ENCODE results near the gene GADL1.

Gene GADL1

DNA sequence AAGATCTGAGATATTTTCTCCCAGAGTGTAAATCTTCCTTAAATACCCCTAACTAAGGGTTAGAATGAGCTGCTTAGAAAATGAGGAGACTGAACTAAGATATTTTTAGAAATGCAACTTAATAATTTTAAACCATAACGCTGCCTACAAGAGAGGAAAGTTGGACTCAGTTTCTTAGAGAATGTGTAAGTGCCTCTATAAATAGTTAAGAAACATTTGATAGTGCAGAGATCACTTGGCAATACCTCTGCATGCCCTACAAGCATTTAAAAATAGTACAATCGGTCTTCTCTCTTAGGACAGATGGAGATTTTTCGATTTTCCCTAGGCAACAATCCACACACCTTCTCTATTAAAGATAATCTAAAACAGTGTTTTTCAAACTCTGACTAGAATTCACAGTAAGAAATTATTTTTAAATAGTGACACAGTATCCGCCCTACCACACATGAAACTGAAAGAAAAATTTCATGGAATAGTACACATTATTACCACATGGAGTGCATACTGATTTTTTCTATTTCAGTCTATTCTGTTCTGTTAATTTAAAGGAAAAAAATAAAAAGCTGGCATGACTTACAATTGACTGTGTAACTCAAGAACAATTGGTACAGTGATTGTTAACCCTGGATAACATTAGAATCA is 83.2 kb downstream of the GADL1 start:
- no peak for DNase-seq (ENCODE audit: low read depth in 3 of 3)

GRCh38 chr3:30810625-30811024 is 83.8 kb downstream of the GADL1 start:
- DNase-seq (ENCODE audit: low read depth in 3 of 3): no peak

DNA sequence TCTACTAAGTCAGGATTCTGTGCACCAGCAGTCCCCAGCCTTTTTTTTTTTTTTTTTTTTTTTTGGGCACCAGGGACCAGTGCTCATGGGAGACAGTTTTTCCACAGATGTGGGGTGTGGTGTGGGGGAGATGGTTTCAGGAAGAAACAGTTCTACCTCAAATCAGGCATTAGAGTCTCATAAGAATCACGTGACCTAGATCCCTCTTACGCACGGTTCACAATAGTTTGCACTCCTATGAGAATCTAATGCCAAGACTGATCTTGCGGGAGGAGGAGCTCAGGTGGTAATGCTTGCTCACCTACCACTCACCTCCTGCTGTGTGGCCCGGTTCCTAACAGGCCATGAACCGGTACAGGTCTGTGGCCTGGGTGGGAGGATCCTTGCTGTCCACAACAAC is 88.8 kb downstream of the GADL1 start:
- no peak for DNase-seq (ENCODE audit: low read depth in 3 of 3)

DNA sequence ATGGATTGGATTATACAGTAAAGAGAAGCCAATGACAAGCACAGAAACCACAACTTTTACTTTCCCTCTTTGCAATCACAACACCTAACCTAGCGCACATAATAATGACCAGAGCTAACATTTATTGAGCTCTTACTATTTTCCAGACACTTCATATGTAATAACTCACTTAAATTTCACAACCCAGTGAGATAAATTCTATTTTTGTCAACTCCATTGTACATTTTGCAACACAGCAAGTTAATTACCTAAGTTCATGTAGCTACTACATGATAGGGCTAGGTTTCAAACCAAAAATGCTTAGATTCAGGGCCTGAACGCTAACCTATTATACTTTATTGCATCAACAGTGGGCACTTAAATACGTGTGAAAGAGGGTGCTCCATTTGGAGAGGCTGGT is 89.5 kb downstream of the GADL1 start:
- no peak for DNase-seq (ENCODE audit: low read depth in 3 of 3)

- DNase-seq (ENCODE audit: low read depth in 3 of 3): no peak
Measured at GRCh38 chr3:30795176-30795575, 99.3 kb downstream of the GADL1 start.

DNA sequence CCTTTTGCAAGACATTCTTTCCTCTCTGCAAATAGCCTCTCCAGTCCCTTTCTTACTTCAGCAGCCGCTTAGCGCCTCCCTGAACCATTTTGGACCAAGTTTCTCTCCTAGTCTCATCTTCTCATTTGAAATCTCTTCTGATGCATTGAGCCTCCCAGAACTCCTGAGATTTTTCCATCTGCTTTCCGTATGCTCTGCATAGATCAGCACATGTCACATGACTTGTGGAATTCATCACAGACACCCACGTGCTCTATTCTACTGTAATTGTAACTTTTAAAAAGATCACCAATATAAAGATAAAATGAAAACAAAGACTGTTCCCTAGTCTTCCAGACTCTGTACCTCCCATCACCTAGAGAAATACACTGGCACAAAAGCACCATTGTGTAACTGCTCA is 100.7 kb downstream of the GADL1 start:
- DNase-seq (ENCODE audit: low read depth in 3 of 3): no peak

DNA sequence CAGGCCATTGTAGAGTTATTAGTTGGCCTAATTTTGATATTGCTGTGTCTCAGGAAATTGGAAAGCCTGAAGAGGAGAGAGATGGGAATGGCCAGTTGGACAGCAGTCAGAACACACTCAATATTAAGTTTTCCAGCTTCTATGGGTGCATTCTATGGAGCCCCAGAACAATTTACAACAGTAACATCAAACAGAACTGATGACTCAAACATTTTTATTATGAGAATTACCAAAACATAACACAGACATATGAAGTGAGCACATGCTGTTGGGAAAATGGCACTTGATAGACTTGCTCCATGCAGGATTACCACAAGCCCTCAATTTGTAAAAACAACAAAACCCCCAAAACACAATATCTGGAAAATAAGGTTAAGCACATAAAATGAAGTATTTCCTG is 104.3 kb downstream of the GADL1 start:
- DNase-seq (ENCODE audit: low read depth in 3 of 3): no peak

GRCh38 chr3:30786365-30786764 is 108.1 kb downstream of the GADL1 start:
- no peak for DNase-seq (ENCODE audit: low read depth in 3 of 3)

DNA sequence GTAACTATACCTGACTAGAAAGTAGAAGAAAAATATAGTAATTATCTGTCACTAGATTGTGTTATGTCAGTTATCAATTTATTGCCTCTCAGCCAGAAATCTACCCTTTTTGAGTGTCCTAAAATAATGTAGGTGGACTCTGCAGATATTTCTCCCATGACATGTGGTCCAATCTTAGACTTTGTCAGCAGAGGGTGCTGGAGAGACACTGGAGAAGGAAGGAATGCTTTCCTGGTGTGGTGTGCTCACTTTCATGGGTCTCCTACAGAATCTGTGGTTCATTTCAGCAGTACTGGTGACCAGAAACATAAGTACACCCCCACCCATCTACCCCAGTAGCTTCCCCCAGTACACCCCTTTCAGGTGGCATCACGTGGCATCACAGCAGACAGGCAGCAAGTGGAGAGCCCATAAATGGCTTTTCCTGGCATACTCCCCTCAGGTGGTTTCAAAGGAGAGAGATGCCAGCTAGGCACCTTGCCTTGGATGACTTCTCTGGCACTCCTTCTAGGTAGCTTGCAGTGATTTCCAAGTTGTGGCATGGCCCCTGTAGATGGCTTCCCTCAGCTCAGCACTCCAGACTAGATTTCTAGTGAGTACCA is 114.7 kb downstream of the GADL1 start:
- no peak for DNase-seq (ENCODE audit: low read depth in 3 of 3)

- DNase-seq (ENCODE audit: low read depth in 3 of 3): no peak
Measured at GRCh38 chr3:30778933-30779332, 115.5 kb downstream of the GADL1 start.

DNA sequence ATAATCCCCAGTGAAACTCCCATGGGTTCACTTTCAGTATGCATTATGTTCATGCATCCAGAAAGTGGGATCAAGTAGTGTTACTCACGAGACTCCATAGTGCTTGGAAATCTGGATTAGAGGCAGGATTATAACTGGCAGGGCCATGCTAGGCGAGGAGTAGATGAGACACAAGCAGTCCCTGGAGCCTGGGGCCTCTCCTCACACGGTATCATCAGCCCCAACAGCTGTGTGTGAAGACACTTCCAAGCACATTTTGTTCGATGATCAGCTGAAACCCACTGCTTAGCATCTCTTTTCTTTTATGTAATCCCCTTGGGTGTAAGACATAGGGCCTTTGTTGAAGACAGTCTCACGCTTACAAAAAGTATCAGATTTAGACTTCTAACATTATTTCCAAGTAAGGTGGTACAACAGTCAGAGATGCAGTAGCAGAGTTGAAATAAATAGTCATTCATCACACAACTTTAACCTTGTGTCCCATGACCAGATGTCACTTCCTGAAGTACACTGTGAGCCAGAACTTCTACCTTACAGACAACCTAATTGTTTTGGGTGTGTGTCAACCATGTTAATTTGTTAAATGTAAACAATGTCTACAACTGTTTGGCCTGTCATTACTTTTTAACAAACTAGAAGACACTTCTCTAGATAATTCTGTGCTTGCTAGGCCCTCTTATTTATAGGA is 116.9 kb downstream of the GADL1 start:
- DNase-seq (ENCODE audit: low read depth in 3 of 3): no peak

GRCh38 chr3:30776186-30776815 is 118.2 kb downstream of the GADL1 start:
- DNase-seq (ENCODE audit: low read depth in 3 of 3): no peak

GRCh38 chr3:30775040-30775439 is 119.4 kb downstream of the GADL1 start:
- no peak for DNase-seq (ENCODE audit: low read depth in 3 of 3)

DNA sequence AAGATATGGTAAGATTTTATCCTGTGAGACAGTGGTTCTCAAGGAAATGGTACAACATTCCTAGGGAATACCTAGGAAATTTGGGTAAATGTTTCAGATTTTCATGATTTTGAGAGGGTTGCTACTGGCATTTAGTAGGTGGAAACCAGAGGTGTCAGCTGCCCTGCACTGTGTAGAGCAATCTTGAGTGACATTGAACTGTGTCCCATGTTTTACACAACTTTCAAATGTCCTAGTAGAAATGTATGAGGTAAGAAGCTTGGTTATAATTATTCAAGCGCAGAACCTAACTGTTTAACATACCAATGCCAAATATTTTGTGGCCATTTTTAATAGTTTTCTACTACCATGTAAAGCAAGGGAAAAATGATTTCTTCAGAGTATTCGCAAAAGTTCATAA is 120.4 kb downstream of the GADL1 start:
- DNase-seq (ENCODE audit: low read depth in 3 of 3): no peak

DNA sequence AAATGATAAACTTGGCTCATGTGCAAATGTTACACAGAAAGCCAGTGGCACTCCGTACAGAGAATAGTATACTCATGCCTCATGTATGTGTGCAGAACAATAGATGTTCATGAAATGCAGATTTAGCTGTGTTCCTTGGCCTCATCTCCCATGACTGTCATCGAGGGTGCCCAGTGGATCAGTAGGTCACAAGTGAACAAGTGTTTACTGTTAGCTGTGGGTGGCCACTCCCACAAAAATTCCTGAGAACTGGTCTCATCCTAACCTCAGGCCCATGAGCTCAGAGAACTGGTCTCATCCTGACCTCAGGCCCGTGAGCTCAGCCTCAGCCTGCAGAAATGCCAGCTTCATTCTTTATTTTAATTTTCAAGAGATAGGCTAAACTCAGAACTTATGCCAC is 124.1 kb downstream of the GADL1 start:
- no peak for DNase-seq (ENCODE audit: low read depth in 3 of 3)

DNA sequence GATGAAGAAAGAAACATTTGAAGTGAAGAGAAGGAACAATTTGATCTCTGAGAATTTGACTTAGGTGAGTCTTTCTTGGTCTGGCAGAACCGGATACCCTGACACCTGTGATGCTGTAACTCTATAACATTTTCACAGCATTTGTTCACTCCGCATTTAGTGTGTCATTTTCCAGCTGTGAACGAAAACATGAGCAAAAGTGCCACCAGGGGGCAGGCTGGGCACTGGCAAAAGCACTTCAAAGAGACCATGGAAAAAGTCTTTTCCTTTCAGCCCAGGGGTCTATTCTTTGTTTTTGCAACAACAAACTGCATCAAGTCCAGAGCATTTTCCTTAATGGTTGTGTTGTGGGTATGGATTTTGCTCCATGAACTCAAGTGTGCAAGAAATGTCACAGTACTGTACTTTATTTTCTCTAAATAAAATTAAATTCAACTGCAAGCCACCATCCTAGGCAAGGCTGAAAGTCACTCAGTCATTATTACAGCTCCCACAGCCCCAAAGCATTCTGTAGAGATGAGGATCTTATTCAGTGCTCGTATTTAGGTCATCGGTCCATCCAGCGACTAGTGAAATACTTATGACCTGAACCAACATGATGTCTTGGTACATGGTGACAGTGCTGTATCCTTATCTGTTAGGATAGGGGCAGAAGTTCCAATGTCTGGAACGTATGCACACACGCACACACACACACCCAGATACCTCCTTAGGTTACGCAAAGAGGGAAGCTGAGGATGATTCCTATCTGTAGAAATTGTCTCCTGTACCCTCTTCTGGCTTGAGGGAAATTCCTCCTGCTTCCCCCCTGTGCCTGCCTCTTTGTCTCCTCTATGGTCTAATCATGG is 125.5 kb downstream of the GADL1 start:
- DNase-seq (ENCODE audit: low read depth in 3 of 3): peak; percentile 45 to 56 (median 52)

GRCh38 chr3:30768046-30768445 is 126.4 kb downstream of the GADL1 start:
- no peak for DNase-seq (ENCODE audit: low read depth in 3 of 3)

DNA sequence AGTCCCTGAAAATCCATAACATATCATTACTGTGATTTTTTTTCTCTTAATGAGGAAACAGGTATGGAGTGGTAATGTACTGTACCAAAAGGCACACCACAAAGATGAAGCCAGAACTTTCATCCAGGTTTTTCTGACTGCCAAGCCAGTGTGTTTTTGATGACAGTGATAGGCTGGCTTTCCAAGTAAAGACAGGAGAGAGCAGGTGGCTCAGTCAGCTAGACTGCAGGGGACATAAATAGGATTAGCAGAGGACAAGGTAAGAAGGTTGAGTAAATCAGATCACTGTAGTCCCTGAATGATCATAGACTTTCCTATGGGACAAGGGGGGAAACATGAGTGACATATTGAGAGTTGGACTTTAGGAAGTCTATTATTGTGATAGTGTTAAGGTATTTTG is 127.9 kb downstream of the GADL1 start:
- DNase-seq (ENCODE audit: low read depth in 3 of 3): no peak

DNA sequence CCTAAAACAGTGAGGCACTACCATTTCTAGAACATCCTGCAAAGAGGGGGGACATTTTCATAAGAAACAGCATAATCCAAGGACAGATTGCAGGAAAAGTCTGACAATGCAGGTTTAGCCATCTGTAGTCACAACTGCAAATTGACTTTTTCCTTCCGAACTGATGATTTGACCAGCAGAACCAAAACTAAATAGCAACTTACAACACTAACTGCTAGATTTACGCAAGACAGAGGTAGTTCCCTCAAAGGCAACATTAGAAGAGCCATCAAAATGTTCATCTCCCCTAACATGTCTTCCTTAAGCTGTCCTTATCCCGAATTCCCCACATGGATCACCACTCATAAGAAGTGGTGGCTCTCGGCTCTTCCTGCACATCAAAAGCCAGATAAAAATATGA is 129.6 kb downstream of the GADL1 start:
- DNase-seq (ENCODE audit: low read depth in 3 of 3): no peak

GRCh38 chr3:30764281-30764680 is 130.2 kb downstream of the GADL1 start:
- no peak for DNase-seq (ENCODE audit: low read depth in 3 of 3)

DNA sequence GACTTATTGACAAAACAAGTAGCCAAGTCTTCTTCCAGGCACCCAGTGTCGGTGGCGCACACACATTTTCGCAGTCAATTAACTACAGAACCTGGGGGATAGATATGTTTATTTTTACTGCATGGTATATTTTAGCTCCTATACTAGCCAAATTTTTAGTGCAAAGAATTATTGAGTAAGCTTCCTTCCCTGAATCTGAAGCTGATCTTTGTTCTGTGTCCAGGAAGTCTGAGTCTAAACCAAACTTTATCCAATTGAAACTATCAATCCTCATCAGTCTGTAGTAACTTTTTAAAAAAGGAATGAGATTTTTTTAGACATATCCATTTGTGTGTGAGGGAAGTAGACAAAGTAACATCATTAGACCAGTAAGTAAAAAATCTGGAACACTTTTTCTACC is 133.1 kb downstream of the GADL1 start:
- no peak for DNase-seq (ENCODE audit: low read depth in 3 of 3)

DNA sequence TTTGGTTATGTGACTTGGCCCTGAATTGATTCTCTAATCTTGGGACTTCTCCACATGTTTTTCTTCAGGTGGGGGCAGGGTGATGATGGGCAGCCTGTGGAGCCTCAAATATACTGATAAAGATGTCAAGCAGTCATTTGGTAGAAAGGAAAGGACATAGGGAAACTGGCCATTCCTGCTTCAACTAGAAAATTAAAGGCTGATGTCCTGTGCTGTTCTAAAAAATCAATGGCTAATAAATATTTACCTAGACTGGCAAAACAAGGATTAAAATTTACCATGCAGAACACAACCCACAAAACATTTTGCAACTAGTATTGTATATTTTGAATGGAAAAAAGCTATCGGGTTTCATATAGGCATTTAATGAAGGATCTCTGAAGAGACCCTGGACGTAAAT is 133.7 kb downstream of the GADL1 start:
- DNase-seq (ENCODE audit: low read depth in 3 of 3): no peak

Data from stimulated activated CD4-positive, alpha-beta T cell treated with anti-CD3 and anti-CD28 coated beads, TNF-alpha, amount 100 ng/mL, for 4 hours (primary cell).